HG02763 (cell line): ENCODE results near the gene RBM47.
"Not testable (repeated sequence)": the region's sequence is repeated elsewhere in the genome, so short reads cannot be mapped to it uniquely, and the experiment has no call there.

ENCODE experiments used
- ATAC-seq: cut with Tn5 transposase; IDR thresholded peaks from one replicate; pipeline ENCODE4 v1.9.1; 2021; ENCODE audit warnings: mild to moderate bottlenecking, moderate library complexity; ENCODE audit not compliant: unreplicated experiment

The RBM47 gene

GRCh38 chr4:40544221-40544620, 85.4 kb downstream of the RBM47 start:
- ATAC-seq = no peak

GRCh38 chr4:40540800-40541199, 88.9 kb downstream of the RBM47 start:
- ATAC-seq = no peak

GRCh38 chr4:40536032-40536431, 93.6 kb downstream of the RBM47 start:
- no peak for ATAC-seq

- no peak for ATAC-seq
Measured at GRCh38 chr4:40531636-40532023, 98.0 kb downstream of the RBM47 start.

GRCh38 chr4:40530961-40531635, 98.6 kb downstream of the RBM47 start:
- ATAC-seq = no peak

- no peak for ATAC-seq
Measured at GRCh38 chr4:40526741-40527140, 102.9 kb downstream of the RBM47 start.

- ATAC-seq = no peak
Measured at GRCh38 chr4:40525752-40526598, 103.7 kb downstream of the RBM47 start.

GRCh38 chr4:40524366-40525041, 105.2 kb downstream of the RBM47 start:
- ATAC-seq = no peak

- no peak for ATAC-seq
Measured at GRCh38 chr4:40523581-40523980, 106.1 kb downstream of the RBM47 start.

- no peak for ATAC-seq
Measured at GRCh38 chr4:40521957-40522356, 107.7 kb downstream of the RBM47 start.

GRCh38 chr4:40520533-40520932, 109.1 kb downstream of the RBM47 start:
- ATAC-seq = no peak

- ATAC-seq = not testable (repeated sequence)
Measured at GRCh38 chr4:40517081-40517480, 112.6 kb downstream of the RBM47 start.

- ATAC-seq = peak; percentile 36
Measured at GRCh38 chr4:40516651-40517050, 113.0 kb downstream of the RBM47 start.

- peak; percentile 83 for ATAC-seq
Measured at GRCh38 chr4:40515398-40516293, 114.0 kb downstream of the RBM47 start.

GRCh38 chr4:40515037-40515397, 114.6 kb downstream of the RBM47 start:
- no peak for ATAC-seq

GRCh38 chr4:40514497-40514951, 115.1 kb downstream of the RBM47 start:
- ATAC-seq = no peak

GRCh38 chr4:40511036-40511614, 118.5 kb downstream of the RBM47 start:
- no peak for ATAC-seq

- no peak for ATAC-seq
Measured at GRCh38 chr4:40507977-40508376, 121.7 kb downstream of the RBM47 start.

- ATAC-seq = no peak
Measured at GRCh38 chr4:40506492-40506891, 123.2 kb downstream of the RBM47 start.

GRCh38 chr4:40506066-40506465, 123.6 kb downstream of the RBM47 start:
- no peak for ATAC-seq
